Measurements from ENCODE around the gene JAK1. TPM values are rescaled to one million over a fixed set of nuclear protein-coding genes. Genes with fewer than 3 reads are reported as not detected.

The JAK1 gene
- total and polyA plus RNA-seq, 10 of the 15 experiments (the other 5 are each of a cell fraction or from before 2014, with no cell fraction given): 9.6 to 45.5 (median 35.7) TPM

GRCh38 chr1:64956733-64957441 is 9.5 kb downstream of the JAK1 start (continued):
- TF ChIP-seq ZNF592 (IDR thresholded peaks at IDR 0.05) (no peak), HDGF (IDR thresholded peaks at IDR 0.05) (no peak), RELA (IDR thresholded peaks at IDR 0.05; ENCODE audit: borderline replicate concordance, partially characterized antibody) (no peak), RAD51 (IDR thresholded peaks at IDR 0.05) (no peak)

- H3K4me1 ChIP-seq (ENCODE audit: control insufficient read depth, insufficient read depth, low read length): peaks cover 60% of the 10 kb centered on the region
- H3K79me2 ChIP-seq (ENCODE audit: control insufficient read depth, insufficient read depth, low read length): peaks cover 57% of the 10 kb centered on the region
- RAD21 ChIA-PET (ENCODE audit: unreplicated experiment): no interaction called here
- TF ChIP-seq EED (IDR thresholded peaks at IDR 0.05; ENCODE audit: low read depth) (no peak), PKNOX1 (IDR thresholded peaks at IDR 0.05) (no peak), BMI1 (IDR thresholded peaks at IDR 0.05; ENCODE audit: borderline replicate concordance) (no peak), RELA (IDR thresholded peaks at IDR 0.05; ENCODE audit: borderline replicate concordance, partially characterized antibody) (no peak), ZNF274 (IDR thresholded peaks at IDR 0.05; ENCODE audit: insufficient read depth, insufficient read length) (no peak), EP300 (IDR thresholded peaks at IDR 0.05; ENCODE audit: borderline replicate concordance in 1 of 2, control insufficient read depth in 1 of 2, low read depth in 2 of 2, low read length in 2 of 2) (no peak), MTA2 (IDR thresholded peaks at IDR 0.05; ENCODE audit: low read depth) (no peak), NFIC (IDR thresholded peaks at IDR 0.05; ENCODE audit: low read depth, low read length) (no peak), CBX3 (IDR thresholded peaks at IDR 0.05; ENCODE audit: borderline replicate concordance, low read depth) (no peak), TARDBP (IDR thresholded peaks at IDR 0.05; ENCODE audit: borderline replicate concordance) (no peak), USF1 (IDR thresholded peaks at IDR 0.05; ENCODE audit: borderline replicate concordance, extremely low read length, insufficient read depth, low read depth, low read length) (no peak), BRCA1 (IDR thresholded peaks at IDR 0.05; ENCODE audit: low read depth, low read length) (no peak)
These were observed 10.2 kb downstream of the JAK1 start for GRCh38 chr1:64956010-64956640.

More at GRCh38 chr1:64956010-64956640, 10.2 kb downstream of the JAK1 start:
- Histone ChIP-seq H3K27ac (ENCODE audit: control insufficient read depth, insufficient read depth) (peak overlapping the region; percentile 51), H3K9me3 (replicated peaks; ENCODE audit: control insufficient read depth, insufficient read depth, low read length) (no peaks in the 10 kb centered on the region), H2AFZ (ENCODE audit: control insufficient read depth, low read depth, low read length) (no peak overlapping the region), H3K9ac (ENCODE audit: control insufficient read depth, insufficient read depth, low read length) (no peak overlapping the region; the same call in 1 of the 2 replicates), H3K4me3 (peak overlapping the region; percentile 43), H4K20me1 (ENCODE audit: control insufficient read depth, insufficient read depth) (peaks cover 2% of the 10 kb centered on the region; the same call in 1 of the 2 replicates), H3K36me3 (ENCODE audit: control insufficient read depth in 2 of 2, insufficient read depth in 2 of 2, low read length in 1 of 2) (peaks cover 0 to 2% of the 10 kb centered on the region in 2 experiments; a peak in 1 of 4 replicates), H3K4me2 (ENCODE audit: control insufficient read depth, insufficient read depth) (peak overlapping the region; percentile 84), H3K27me3 (replicated peaks in 1 of 2; ENCODE audit: control insufficient read depth in 2 of 2, insufficient read depth in 2 of 2, low read length in 1 of 2) (no peaks in the 10 kb centered on the region)
- intact Hi-C loops (cut with micrococcal nuclease; ENCODE audit: unreplicated experiment) (no loop called here), in situ Hi-C loops (cut with MboI) (no loop called here)
- WGBS (ENCODE audit: insufficient coverage, insufficient replicate concordance, low lambda C conversion rate, missing lambda C conversion rate): 38% methylated on average over 3 of the region's 3 CpGs
- POLR2A ChIA-PET: interaction anchor here (0.5 to 0.8 kb wide), 2 partner anchors 11 to 35 kb away, joined by 4 to 7 read pairs; partner anchors contain the start of gene JAK1
- BruUV-seq (replicated peaks): no TSS peak
- FAIRE-seq (no peak), DNase-seq (ENCODE audit: low read depth, low spot score) (no peak), ATAC-seq (peak; percentile 4; the same call in 2 of the 3 replicates)
- CTCF ChIA-PET: no interaction called here
- SMC1A ChIA-PET (ENCODE audit: uncharacterized antibody, unreplicated experiment): interaction anchor here (0.8 kb wide), 1 partner anchor 50 kb away, joined by 3 read pairs; no protein-coding TSS in a partner anchor
